ES-I3 (cell line): ENCODE measurements around the gene CLSTN2.

ENCODE experiments used
- H3K36me3 ChIP-seq: 2 replicates; pipeline ENCODE4 v1.6.1; 2013; ENCODE audit warnings: mild to moderate bottlenecking, low read length, control low read depth, moderate library complexity; ENCODE audit not compliant: insufficient read depth
- H3K4me1 ChIP-seq: 2 replicates; pipeline ENCODE4 v1.6.1; 2013; ENCODE audit warnings: mild to moderate bottlenecking, control low read depth, low read length; ENCODE audit not compliant: insufficient read depth
- H3K9ac ChIP-seq: 2 replicates; pipeline ENCODE4 v1.6.1; 2013; ENCODE audit warnings: low read depth, mild to moderate bottlenecking, low read length, moderate library complexity
- H3K9me3 ChIP-seq: 2 replicates; pipeline ENCODE4 v1.6.1; 2013; ENCODE audit warnings: mild to moderate bottlenecking, low read length, moderate library complexity; ENCODE audit not compliant: control insufficient read depth, insufficient read depth

The CLSTN2 gene

DNA sequence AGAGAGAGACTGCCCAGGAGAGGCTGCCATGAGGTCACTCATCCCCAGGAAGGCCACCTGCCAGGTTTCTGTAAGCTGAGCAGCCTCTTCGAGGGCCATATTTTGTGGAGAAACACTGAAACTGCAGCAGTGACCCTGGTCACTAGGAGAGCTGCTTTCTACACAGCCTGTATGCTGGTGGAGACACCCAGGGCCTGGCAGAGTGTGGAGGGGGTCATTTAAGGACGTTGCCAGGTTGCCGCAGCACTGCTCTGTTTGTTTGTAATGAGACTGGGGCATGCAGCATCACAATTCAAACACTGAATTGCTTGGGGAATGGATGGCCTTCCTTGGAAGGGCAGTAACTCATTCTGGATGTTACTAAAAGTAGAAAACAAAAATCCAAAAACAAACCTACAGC lies 638.0 kb downstream of the CLSTN2 start:
- H3K9ac ChIP-seq, result no peak overlapping the region
- no peaks in the 10 kb centered on the region for H3K9me3 ChIP-seq
- H3K36me3 ChIP-seq, result no peaks in the 10 kb centered on the region
- no peaks in the 10 kb centered on the region for H3K4me1 ChIP-seq

DNA sequence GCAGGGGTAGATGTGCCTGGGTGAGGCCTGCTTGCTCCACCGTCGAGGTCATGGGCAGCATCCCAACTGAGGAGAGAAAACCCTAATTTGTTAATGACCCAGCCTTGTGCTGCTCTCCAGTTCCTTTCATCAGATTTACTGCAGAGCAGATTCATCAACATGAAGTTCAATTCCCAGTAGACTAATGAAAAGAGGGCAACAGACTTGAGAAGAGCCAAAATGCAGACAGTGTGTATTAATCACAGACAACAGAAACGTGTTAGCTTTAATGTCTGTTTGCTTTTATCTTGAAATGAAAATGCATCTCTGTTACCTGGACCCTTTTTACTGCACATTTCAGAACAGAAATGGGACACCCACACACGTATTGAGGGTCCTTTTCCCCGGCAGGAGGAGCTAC lies 639.4 kb downstream of the CLSTN2 start:
- Histone ChIP-seq H3K36me3 (no peaks in the 10 kb centered on the region), H3K9ac (no peak overlapping the region), H3K9me3 (no peaks in the 10 kb centered on the region), H3K4me1 (no peaks in the 10 kb centered on the region)

DNA sequence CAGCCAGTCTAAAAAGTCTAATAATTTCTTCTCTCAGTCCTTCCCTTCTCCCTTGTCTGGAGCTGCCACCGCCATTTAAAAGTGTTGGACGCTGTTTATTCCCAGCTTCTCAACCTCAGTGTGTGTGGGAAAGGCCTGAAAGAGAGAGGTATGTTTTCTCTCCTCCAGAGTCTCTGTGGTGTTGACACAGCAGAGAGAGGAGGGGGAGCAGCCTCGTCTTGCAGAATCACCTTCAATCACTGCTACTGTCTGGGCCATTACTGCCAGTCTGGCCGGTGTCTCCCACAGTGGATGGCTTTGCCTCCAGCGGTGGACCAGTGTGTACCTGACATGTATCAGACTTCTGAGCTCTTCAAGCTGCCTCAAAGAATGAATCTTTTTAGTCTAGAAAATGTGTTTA lies 641.5 kb downstream of the CLSTN2 start:
- Histone ChIP-seq H3K4me1 (no peaks in the 10 kb centered on the region), H3K9ac (no peak overlapping the region), H3K36me3 (no peaks in the 10 kb centered on the region), H3K9me3 (no peaks in the 10 kb centered on the region)

DNA sequence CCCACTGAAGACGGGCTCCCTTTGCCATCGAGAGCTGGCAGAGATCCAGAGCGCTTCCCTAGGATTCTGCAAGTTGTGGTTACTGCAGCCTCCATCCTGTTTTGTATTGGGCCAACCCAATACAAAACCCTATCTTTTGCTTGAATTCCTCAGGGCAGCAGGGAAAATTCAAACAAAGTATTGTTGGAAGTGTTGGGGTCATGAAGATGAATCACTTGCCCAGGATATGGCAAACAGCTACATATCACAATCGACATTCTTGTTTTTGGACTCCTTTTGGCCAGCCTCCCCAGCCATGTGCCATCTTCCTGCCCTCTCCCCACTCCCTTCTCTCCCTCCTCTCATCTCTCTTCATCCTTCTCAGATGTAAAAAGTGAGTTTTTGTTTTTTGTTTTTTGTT lies 642.9 kb downstream of the CLSTN2 start:
- Histone ChIP-seq H3K9me3 (no peaks in the 10 kb centered on the region), H3K4me1 (no peaks in the 10 kb centered on the region), H3K36me3 (no peaks in the 10 kb centered on the region), H3K9ac (no peak overlapping the region)

DNA sequence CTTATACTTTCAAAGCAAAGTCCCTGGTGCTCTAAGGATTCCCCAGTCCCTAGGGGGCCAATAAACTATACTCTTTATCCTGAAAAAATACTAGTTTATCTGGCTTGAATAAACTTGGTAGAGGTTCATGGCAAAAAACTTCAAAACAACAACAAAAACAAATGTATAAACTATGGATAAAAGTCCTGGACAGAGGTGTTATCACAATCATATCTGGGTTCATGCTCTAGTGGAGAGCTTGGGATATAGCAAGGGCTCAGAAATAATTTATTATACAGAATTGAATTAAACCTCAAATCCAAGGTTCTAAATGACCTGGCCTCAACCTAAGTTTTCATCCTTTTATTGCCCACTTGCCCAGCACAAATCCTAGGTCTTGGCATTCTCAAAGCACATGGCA lies 644.3 kb downstream of the CLSTN2 start:
- H3K9ac ChIP-seq, result no peak overlapping the region
- no peaks in the 10 kb centered on the region for H3K4me1 ChIP-seq

DNA sequence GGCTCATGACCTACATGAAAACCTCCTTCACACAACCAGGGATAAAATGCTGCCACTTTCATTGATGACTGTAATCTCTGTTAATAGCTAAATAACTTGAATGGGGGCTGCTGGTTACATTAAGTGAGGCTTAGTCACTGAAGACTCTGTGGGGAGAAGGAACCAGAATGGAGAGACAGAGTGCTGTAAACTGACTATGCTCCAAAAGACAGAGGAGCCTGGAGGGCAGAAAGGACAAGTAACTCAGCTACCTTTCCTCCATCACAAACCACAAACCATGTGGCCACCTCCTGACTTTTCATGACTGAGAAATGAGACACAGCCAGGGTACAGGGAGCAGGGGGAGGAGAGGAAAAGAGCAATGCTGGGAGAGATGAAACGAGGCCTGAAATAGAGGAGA lies 645.8 kb downstream of the CLSTN2 start:
- Histone ChIP-seq H3K9me3 (no peaks in the 10 kb centered on the region), H3K36me3 (no peaks in the 10 kb centered on the region), H3K9ac (no peak overlapping the region)

More for the DNA sequence above, 644.3 kb downstream of the CLSTN2 start:
- Histone ChIP-seq H3K9me3 (no peaks in the 10 kb centered on the region), H3K36me3 (no peaks in the 10 kb centered on the region)

DNA sequence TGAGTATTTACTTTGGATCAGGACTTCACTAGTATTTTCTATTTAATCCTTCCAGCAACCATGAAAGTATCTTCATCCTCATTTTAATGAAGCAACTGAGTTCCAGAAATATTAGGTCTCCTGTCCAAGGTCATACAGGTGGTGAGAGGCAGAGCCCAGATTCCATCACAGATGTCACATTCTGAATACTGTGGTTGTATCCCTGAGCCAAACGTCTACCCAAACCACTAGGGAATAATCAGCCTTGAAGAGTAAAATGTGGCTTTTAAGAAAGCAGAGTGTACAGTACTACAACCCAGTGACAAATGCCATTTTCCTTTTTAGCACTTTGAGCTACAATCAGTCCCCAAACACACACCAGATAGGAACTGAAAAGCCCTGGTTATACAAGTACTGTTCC lies 649.6 kb downstream of the CLSTN2 start:
- no peaks in the 10 kb centered on the region for H3K36me3 ChIP-seq
- H3K9ac ChIP-seq, result no peak overlapping the region
- H3K4me1 ChIP-seq, result peaks cover 4% of the 10 kb centered on the region
- no peaks in the 10 kb centered on the region for H3K9me3 ChIP-seq

More for the DNA sequence above, 645.8 kb downstream of the CLSTN2 start:
- no peaks in the 10 kb centered on the region for H3K4me1 ChIP-seq

DNA sequence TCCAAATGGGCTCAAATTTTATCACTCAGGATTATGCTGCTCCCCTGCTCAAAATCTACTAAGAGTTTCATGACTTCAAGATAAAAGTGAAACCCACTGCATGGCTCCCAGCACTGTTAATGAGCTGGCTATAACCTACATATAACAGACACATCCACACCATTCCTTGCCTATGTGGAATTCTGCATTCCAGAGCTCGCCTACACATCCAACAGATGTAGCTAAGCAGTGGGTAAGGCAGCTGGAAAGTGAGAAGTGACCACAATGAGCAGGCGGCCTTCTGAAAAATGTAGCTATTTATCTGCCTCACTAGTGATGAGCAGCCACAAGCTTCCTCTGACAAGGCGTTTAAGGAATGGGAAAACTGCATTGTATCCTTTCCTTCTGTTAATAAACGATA lies 650.8 kb downstream of the CLSTN2 start:
- Histone ChIP-seq H3K4me1 (peaks cover 4% of the 10 kb centered on the region), H3K36me3 (no peaks in the 10 kb centered on the region), H3K9me3 (no peaks in the 10 kb centered on the region), H3K9ac (no peak overlapping the region)

DNA sequence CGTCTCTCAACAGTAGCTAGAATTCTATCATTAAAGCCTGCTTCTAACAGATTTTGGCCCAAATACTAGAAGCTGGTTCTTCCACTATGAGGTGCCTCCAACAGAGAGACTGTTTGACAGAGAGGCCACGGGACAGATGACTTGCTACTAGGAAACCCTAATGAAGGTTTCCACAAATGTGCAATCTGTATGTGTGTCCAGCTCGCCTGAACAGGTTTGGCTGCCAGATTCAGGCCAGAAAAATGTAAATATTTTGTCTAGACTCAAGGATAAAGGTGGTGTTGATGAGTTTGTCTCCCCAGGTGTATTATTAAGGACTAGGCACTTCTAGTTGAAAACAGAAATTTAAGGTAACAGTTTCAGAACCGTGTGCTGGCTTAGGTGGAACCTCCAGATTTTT lies 651.3 kb downstream of the CLSTN2 start:
- Histone ChIP-seq H3K36me3 (no peaks in the 10 kb centered on the region), H3K9me3 (no peaks in the 10 kb centered on the region), H3K9ac (no peak overlapping the region), H3K4me1 (peaks cover 4% of the 10 kb centered on the region)

DNA sequence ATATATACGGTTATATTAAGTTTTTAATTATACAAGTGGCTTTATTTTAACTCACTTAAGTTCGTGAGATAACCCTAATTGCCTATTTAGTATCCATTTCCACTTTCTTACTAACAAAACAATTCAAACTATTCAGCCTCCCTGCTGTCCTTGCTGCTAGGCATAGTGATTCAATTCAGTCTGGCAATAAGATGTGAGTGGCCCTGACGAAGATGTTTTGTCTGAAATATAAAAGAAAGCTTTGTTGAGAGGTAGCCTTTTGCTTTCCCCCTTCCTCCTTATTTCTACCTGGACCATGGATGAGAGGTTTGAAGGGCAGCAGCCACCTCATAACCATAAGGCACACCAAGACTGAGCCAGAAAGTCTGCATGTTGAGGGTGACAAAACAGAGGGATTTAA lies 653.6 kb downstream of the CLSTN2 start:
- no peaks in the 10 kb centered on the region for H3K36me3 ChIP-seq
- H3K9me3 ChIP-seq, result no peaks in the 10 kb centered on the region
- peaks cover 4% of the 10 kb centered on the region for H3K4me1 ChIP-seq
- H3K9ac ChIP-seq, result no peak overlapping the region

DNA sequence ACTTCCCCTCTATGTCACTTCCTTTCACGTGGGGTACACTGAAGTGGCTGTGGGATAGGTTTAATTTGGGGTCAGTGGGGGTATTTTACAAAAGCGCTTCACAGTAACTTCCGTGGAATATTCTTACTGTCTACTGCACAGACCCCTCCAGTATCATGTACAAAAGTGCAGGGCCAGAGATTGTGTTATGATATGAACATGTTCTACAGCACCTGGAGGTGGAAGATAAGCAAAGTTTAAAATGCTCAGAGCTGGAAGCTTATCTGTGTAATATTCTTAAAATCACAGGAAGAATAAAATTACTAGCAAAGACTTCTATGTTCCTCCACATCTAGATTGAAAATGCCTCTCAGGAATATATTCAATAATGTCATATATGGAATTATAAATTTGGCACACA lies 658.8 kb downstream of the CLSTN2 start:
- Histone ChIP-seq H3K36me3 (no peaks in the 10 kb centered on the region), H3K9ac (no peak overlapping the region), H3K4me1 (peaks cover 2% of the 10 kb centered on the region), H3K9me3 (no peaks in the 10 kb centered on the region)

DNA sequence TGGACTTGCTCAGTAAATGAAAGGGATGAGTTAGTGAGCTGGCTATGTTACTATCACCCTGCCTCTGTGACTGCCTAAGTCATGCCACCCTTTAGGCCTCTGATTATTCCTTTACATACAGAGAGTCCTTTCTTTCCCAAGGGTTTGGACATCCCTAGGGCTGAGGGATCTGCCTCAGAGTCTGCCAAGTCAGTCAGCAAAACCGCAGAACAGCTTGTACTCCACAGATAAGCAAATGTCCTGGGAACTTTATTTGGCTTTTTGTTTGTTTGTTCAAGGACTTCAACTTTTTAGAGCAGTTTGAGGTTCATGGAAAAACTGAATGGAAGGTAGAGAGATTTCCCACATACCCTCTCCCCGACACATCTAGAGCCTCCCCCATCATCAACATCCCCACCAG lies 660.3 kb downstream of the CLSTN2 start:
- Histone ChIP-seq H3K9ac (no peak overlapping the region), H3K4me1 (no peaks in the 10 kb centered on the region), H3K36me3 (no peaks in the 10 kb centered on the region), H3K9me3 (no peaks in the 10 kb centered on the region)

DNA sequence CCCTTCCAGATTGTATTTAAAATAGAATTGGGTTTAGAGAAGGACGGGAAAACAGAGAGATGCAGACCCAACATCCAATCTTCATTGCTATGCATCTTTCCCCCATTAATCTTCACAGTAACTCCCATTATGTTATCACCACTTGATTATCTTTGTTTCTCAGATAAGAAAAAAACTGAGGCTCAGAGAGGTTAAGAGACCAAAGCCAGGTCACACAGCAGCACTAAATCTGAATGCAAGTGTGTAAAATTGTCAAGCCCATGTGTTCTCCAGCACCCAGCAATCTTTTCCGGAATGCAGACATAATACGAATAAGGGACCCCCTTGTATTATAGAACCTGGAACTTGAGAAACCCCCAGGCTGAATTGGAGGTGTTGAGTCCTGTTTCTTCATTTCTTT lies 662.4 kb downstream of the CLSTN2 start:
- Histone ChIP-seq H3K9me3 (no peaks in the 10 kb centered on the region), H3K4me1 (no peaks in the 10 kb centered on the region), H3K36me3 (no peaks in the 10 kb centered on the region), H3K9ac (no peak overlapping the region)

DNA sequence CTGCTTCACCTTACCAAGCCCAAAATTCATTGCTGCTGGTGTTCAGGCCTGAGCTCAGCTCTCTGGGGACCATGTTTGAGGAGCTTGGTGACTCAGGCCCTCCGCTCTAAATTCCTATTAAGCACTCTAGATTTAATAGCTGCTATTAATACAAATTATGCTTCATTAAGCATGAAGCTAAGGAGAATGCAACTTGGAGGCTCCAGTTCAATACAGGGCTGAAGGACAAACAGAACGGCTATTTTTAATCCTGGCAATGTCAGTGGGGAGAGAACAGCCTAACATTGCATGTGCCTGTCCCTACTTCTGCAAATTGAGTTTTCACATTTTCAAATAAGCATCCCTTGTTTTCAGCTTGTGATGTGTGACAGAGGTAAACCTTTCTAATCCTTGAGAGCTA lies 662.8 kb downstream of the CLSTN2 start:
- Histone ChIP-seq H3K36me3 (no peaks in the 10 kb centered on the region), H3K4me1 (no peaks in the 10 kb centered on the region), H3K9me3 (no peaks in the 10 kb centered on the region), H3K9ac (no peak overlapping the region)

DNA sequence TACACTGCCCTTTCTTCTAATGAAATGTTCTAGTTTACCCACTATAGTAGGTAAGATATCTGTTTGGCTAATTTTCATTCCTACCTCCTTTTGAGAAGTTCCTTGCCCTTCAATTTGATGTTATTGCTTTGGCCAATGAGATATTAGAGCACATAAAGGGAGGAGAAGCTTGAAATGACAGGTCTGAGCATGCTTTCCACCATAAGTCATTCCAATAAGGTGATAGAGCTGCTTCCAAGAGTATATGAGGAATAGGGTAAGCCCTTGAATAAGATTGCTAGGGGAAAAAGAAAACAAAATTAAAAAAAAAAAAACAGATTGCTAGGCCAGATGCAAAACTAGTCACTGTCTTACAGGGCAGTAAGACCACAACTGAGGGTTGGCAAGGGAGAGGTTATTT lies 664.0 kb downstream of the CLSTN2 start:
- no peaks in the 10 kb centered on the region for H3K4me1 ChIP-seq
- no peaks in the 10 kb centered on the region for H3K36me3 ChIP-seq
- H3K9ac ChIP-seq, result no peak overlapping the region
- H3K9me3 ChIP-seq, result no peaks in the 10 kb centered on the region

DNA sequence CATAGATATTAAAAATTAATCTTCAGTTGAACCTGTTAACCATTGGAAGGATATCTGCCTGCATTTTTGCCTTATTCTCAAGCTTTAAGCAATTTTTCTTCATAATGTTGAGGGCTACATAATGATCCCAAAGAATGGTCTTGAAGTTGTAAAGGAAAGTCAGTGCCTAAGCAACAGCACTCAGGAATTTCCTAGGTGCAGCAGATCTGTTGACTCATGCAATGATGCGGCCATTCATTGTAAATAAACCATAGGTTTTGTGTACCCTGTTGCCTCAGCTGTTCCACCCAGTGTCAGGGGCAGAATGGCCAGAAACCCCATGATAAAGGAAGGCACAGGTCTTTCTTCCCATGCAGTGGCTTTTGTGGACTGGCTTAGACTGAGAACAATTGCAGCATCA lies 664.5 kb downstream of the CLSTN2 start:
- no peak overlapping the region for H3K9ac ChIP-seq
- H3K36me3 ChIP-seq, result no peaks in the 10 kb centered on the region
- H3K4me1 ChIP-seq, result no peaks in the 10 kb centered on the region
- H3K9me3 ChIP-seq, result no peaks in the 10 kb centered on the region
